Measurements from ENCODE around the gene APBA3. TPM values are rescaled to one million over a fixed set of nuclear protein-coding genes. Genes with fewer than 3 reads are reported as not detected.

APBA3 gene
- total RNA-seq, 1 experiment from 2014 or later, result 34.0 TPM

DNA sequence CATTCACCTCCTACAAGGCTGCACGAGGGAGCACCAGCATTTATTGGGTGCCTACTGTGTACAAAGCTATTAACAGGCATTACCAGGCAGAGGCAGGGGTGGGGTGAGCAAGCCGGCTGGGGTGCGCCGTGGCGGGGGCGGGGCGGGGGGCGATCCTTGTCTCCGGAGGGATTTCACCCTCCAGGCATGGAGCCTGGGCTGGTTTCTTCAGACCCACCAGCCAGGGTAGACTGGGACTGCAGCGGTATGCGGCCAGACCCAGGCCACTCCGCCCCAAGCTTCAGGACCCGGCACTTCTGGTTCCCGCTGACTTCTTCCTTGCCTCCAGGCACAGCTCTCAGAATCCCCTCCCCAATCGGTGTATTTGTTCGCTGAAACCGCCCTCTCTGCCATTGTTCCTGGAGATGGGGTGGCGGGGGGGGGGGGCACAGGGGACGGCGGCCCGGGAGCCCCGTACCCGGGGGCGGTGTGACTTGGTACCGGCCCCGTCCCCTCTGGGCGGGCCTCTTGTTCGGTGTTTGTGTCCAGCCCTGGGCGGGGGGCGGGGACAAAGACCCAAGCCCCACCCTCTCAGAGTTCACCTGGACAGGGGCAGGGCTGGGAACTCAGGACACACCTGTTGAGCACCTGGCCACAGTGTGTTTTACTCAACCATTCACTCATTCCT is 38.9 kb downstream of the APBA3 start:
- DNase-seq (ENCODE audit: low read depth, low spot score), result no peak
- H3K27ac ChIP-seq (ENCODE audit: low read length), result no peak overlapping the region
- CTCF ChIA-PET, result interaction anchor here (0.6 kb wide), 1 partner anchor 25 kb away, joined by 3 read pairs; no protein-coding TSS in a partner anchor

DNA sequence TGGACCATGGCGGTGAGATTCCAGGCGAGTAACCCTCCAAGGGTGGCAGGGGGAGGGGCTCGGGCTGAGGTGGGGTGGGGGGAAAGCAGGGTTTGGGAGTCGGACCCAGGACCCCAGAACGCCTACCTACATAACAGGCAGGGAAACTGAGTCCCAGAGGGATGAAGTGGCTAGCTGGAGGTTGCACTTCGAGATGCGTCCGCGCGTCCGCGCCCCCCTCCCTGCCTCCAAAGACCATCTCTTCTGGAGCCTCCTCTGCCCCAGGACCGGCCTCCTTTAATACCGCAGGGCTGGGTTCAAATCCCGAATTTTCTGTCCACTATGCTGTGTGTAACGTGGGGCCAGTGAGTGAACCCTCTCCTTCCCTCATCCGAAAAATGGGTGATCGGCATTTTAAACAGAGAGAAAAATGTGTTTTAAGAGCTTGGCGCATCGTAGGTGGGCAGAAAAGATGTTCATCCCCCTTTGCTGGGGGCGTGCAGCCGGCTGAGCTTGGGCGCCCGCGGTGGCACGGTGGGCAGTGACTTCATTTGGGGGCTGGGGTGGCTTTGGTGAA is 39.5 kb downstream of the APBA3 start:
- ChIA-PET CTCF (interaction anchor here (0.5 to 0.6 kb wide), 2 partner anchors 24 to 165 kb away, joined by 3 read pairs; no protein-coding TSS in a partner anchor), POLR2A (interaction anchor here (0.6 kb wide), 1 partner anchor 259 kb away, joined by 7 read pairs; no protein-coding TSS in a partner anchor)
- ATAC-seq (no peak), DNase-seq (ENCODE audit: low read depth, low spot score) (no peak)
- H3K4me1 ChIP-seq (ENCODE audit: control insufficient read depth, insufficient read depth, low read length), result peaks cover 8% of the 10 kb centered on the region
- intact Hi-C loops (cut with micrococcal nuclease; ENCODE audit: unreplicated experiment), result no loop called here
- in situ Hi-C loops (cut with HindIII; ENCODE audit: low pct_unique_long_range_greater_than_20kb, low sequenced_read_pairs), result no loop called here
- no peaks in the 10 kb centered on the region for H3K9me3 ChIP-seq (ENCODE audit: control insufficient read depth, insufficient read depth, low read depth, low read length)
- peak overlapping the region; percentile 30 to 40 for H3K4me3 ChIP-seq (ENCODE audit: low read depth in 2 of 2, low read length in 2 of 2)
- no peaks in the 10 kb centered on the region for H3K27me3 ChIP-seq (ENCODE audit: control insufficient read depth, insufficient read depth, low read length)
- no peak overlapping the region for H3K27ac ChIP-seq (ENCODE audit: low read length)
- no peaks in the 10 kb centered on the region for H3K36me3 ChIP-seq (ENCODE audit: control insufficient read depth, insufficient read depth, low read length)
- BruUV-seq (replicated peaks), result no TSS peak
- TF ChIP-seq SIN3A (IDR thresholded peaks at IDR 0.05; ENCODE audit: borderline replicate concordance, insufficient read depth, low read depth, low read length) (no peak), TCF7L2 (IDR thresholded peaks at IDR 0.05; ENCODE audit: low read depth, low read length) (no peak), POLR2AphosphoS5 (IDR thresholded peaks at IDR 0.05; ENCODE audit: low read depth, low read length) (no peak)
- TF ChIP-seq, protein P1, sequence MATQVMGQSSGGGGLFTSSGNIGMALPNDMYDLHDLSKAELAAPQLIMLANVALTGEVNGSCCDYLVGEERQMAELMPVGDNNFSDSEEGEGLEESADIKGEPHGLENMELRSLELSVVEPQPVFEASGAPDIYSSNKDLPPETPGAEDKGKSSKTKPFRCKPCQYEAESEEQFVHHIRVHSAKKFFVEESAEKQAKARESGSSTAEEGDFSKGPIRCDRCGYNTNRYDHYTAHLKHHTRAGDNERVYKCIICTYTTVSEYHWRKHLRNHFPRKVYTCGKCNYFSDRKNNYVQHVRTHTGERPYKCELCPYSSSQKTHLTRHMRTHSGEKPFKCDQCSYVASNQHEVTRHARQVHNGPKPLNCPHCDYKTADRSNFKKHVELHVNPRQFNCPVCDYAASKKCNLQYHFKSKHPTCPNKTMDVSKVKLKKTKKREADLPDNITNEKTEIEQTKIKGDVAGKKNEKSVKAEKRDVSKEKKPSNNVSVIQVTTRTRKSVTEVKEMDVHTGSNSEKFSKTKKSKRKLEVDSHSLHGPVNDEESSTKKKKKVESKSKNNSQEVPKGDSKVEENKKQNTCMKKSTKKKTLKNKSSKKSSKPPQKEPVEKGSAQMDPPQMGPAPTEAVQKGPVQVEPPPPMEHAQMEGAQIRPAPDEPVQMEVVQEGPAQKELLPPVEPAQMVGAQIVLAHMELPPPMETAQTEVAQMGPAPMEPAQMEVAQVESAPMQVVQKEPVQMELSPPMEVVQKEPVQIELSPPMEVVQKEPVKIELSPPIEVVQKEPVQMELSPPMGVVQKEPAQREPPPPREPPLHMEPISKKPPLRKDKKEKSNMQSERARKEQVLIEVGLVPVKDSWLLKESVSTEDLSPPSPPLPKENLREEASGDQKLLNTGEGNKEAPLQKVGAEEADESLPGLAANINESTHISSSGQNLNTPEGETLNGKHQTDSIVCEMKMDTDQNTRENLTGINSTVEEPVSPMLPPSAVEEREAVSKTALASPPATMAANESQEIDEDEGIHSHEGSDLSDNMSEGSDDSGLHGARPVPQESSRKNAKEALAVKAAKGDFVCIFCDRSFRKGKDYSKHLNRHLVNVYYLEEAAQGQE (IDR thresholded peaks at IDR 0.05; ENCODE audit: insufficient read depth in 1 of 2, low read depth in 2 of 2, low read length in 1 of 2), result no peak
- TF ChIP-seq, protein P2, sequence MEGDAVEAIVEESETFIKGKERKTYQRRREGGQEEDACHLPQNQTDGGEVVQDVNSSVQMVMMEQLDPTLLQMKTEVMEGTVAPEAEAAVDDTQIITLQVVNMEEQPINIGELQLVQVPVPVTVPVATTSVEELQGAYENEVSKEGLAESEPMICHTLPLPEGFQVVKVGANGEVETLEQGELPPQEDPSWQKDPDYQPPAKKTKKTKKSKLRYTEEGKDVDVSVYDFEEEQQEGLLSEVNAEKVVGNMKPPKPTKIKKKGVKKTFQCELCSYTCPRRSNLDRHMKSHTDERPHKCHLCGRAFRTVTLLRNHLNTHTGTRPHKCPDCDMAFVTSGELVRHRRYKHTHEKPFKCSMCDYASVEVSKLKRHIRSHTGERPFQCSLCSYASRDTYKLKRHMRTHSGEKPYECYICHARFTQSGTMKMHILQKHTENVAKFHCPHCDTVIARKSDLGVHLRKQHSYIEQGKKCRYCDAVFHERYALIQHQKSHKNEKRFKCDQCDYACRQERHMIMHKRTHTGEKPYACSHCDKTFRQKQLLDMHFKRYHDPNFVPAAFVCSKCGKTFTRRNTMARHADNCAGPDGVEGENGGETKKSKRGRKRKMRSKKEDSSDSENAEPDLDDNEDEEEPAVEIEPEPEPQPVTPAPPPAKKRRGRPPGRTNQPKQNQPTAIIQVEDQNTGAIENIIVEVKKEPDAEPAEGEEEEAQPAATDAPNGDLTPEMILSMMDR (IDR thresholded peaks at IDR 0.05), result no peak

More for the DNA sequence above, 38.9 kb downstream of the APBA3 start:
- no peaks in the 10 kb centered on the region for H3K9me3 ChIP-seq (ENCODE audit: control insufficient read depth, insufficient read depth, low read depth, low read length)
- ATAC-seq, result no peak
- in situ Hi-C loops (cut with HindIII; ENCODE audit: low pct_unique_long_range_greater_than_20kb, low sequenced_read_pairs) (no loop called here), intact Hi-C loops (cut with micrococcal nuclease; ENCODE audit: unreplicated experiment) (no loop called here)
- H3K36me3 ChIP-seq (ENCODE audit: control insufficient read depth, insufficient read depth, low read length), result no peaks in the 10 kb centered on the region
- BruUV-seq (replicated peaks), result no TSS peak
- H3K4me3 ChIP-seq (ENCODE audit: low read depth in 2 of 2, low read length in 2 of 2), result peak overlapping the region in 1 of 2 experiments; percentile 40; a peak in 1 of 4 replicates
- POLR2A ChIA-PET, result interaction anchor here (0.6 kb wide), 1 partner anchor 258 kb away, joined by 7 read pairs; no protein-coding TSS in a partner anchor
- TF ChIP-seq, protein P1 (IDR thresholded peaks at IDR 0.05; ENCODE audit: insufficient read depth in 1 of 2, low read depth in 2 of 2, low read length in 1 of 2), result no peak
- TF ChIP-seq POLR2AphosphoS5 (IDR thresholded peaks at IDR 0.05; ENCODE audit: low read depth, low read length) (no peak), TCF7L2 (IDR thresholded peaks at IDR 0.05; ENCODE audit: low read depth, low read length) (no peak), SIN3A (IDR thresholded peaks at IDR 0.05; ENCODE audit: borderline replicate concordance, insufficient read depth, low read depth, low read length) (no peak)
- TF ChIP-seq, protein P2 (IDR thresholded peaks at IDR 0.05), result no peak
- peaks cover 8% of the 10 kb centered on the region for H3K4me1 ChIP-seq (ENCODE audit: control insufficient read depth, insufficient read depth, low read length)
- H3K27me3 ChIP-seq (ENCODE audit: control insufficient read depth, insufficient read depth, low read length), result no peaks in the 10 kb centered on the region

Measured in Panc1 (cell line).